H1 (cell line): Measurements from ENCODE around the gene PTK6.

ENCODE experiments used
- CTCF ChIP-seq, 3 experiments: IDR thresholded peaks; 1 replicate in 2 of 3; 2 replicates in 1 of 3; pipeline versions ENCODE4 v1.5.1 to v1.6.1; 2011; ENCODE audit warnings: low read length in 3 of 3, mild to moderate bottlenecking in 3 of 3, inconsistent platforms in 2 of 3, low read depth in 1 of 3, moderate library complexity in 1 of 3; ENCODE audit not compliant: insufficient read depth in 1 of 3; ENCODE audit errors: control extremely low read depth in 1 of 3
- PHF8 ChIP-seq: fragments of 200-600 bp; sonication (generic); conservative IDR thresholded peaks from 2 replicates; pipeline ENCODE4 v1.7.1; 2012; ENCODE audit warnings: low read depth, mild to moderate bottlenecking, inconsistent platforms, low read length, moderate library complexity
- POLR2A ChIP-seq, 2 experiments: IDR thresholded peaks; 1 replicate in 1 of 2; 2 replicates in 1 of 2; pipeline ENCODE4 v1.6.1; 2011; ENCODE audit warnings: low read depth in 2 of 2, low read length in 2 of 2, mild to moderate bottlenecking in 2 of 2; ENCODE audit errors: control extremely low read depth in 1 of 2
- POLR2AphosphoS5 ChIP-seq: IDR thresholded peaks from 2 replicates; pipeline ENCODE4 v1.6.1; 2011; ENCODE audit warnings: low read depth, low read length
- RFX5 ChIP-seq: IDR thresholded peaks from 2 replicates; pipeline ENCODE4 v1.6.1; 2011; ENCODE audit warnings: low read depth, low read length, improper control_type of control experiment, borderline replicate concordance
- TF ChIP-seq, protein P1 (sequence below): IDR thresholded peaks from 2 replicates; pipeline ENCODE4 v1.6.1; 2012; ENCODE audit warnings: inconsistent platforms
- TF ChIP-seq, protein P2 (sequence below): IDR thresholded peaks from 2 replicates; pipeline ENCODE4 v1.6.1; 2012; ENCODE audit warnings: inconsistent platforms

DNA sequence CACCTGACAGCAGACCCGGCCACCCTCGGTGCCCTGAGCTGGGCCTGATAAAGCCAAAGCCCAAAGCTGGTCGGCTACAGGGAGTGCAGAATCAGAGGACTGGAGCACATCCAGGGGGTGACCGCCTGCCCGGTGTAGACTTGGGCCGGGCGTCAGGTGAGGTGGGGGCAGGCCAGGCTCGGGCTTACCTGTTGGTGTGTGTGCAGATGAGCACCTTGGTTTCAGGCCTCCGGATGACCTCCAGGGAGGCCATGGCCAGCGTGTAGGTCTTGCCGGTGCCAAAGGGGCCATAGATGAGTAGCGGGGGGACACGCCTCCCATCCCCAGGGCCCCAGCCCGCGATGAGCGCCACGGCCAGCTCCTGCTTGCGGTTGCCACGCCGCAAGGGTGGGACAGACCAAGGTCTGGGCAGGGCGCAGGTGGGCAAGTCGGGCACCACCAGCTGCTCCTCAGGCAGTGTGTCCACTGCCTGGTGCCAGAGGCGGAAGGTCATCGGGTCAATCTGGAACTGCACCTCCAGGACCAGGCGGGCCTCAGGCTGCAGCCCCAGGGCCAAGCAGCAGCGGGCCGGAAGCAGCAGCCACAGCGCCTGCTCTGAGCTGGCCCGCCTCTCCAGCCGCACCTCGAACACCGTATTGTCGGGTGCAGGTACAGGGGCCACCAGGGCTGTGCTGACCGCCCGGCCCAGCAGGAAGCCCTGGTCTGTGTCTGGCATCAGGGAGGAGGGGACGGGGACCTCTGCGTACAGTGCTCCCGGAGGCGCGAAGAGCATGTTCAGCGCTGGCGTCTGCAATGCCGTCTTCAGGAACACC is 31.2 kb upstream of the PTK6 start:
- no peak for TF ChIP-seq POLR2AphosphoS5
- no peak for TF ChIP-seq CTCF (IDR thresholded peaks at IDR 0.05; ENCODE audit: control extremely low read depth in 1 of 3, insufficient read depth in 1 of 3, low read depth in 1 of 3, low read length in 3 of 3)
- TF ChIP-seq, protein P1, sequence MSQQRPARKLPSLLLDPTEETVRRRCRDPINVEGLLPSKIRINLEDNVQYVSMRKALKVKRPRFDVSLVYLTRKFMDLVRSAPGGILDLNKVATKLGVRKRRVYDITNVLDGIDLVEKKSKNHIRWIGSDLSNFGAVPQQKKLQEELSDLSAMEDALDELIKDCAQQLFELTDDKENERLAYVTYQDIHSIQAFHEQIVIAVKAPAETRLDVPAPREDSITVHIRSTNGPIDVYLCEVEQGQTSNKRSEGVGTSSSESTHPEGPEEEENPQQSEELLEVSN = no peak
- TF ChIP-seq, protein P2, sequence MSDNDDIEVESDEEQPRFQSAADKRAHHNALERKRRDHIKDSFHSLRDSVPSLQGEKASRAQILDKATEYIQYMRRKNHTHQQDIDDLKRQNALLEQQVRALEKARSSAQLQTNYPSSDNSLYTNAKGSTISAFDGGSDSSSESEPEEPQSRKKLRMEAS = no peak
- TF ChIP-seq PHF8 = no peak
- TF ChIP-seq RFX5 = no peak
- TF ChIP-seq POLR2A (IDR thresholded peaks at IDR 0.05; ENCODE audit: control extremely low read depth in 1 of 2, low read depth in 2 of 2, low read length in 2 of 2) = no peak
